ENCODE data around the gene ABCA9.

Gene ABCA9

GRCh38 chr17:69067274-69068047 is 6.7 kb upstream of the ABCA9 start:
- no peak for DNase-seq (ENCODE audit: low spot score)

- no peak for DNase-seq (ENCODE audit: low spot score)
Observed at GRCh38 chr17:69066482-69066881, 5.8 kb upstream of the ABCA9 start.

- no peak for DNase-seq (ENCODE audit: low spot score)
Observed at GRCh38 chr17:69065113-69065512, 4.4 kb upstream of the ABCA9 start.

- no peak for DNase-seq (ENCODE audit: low spot score)
Observed at GRCh38 chr17:69064476-69064875, 3.7 kb upstream of the ABCA9 start.

GRCh38 chr17:69064001-69064400 is 3.3 kb upstream of the ABCA9 start:
- DNase-seq (ENCODE audit: low spot score): no peak

- DNase-seq (ENCODE audit: low spot score): no peak
Observed at GRCh38 chr17:69062860-69063581, 2.3 kb upstream of the ABCA9 start.

- DNase-seq (ENCODE audit: low spot score): no peak
Observed at GRCh38 chr17:69061721-69062556, 1.2 kb upstream of the ABCA9 start.

GRCh38 chr17:69059458-69060175 is 1.1 kb downstream of the ABCA9 start:
- no peak for DNase-seq (ENCODE audit: low spot score)

GRCh38 chr17:69058165-69058564 is 2.6 kb downstream of the ABCA9 start:
- DNase-seq (ENCODE audit: low spot score): no peak

GRCh38 chr17:69057280-69057679 is 3.4 kb downstream of the ABCA9 start:
- no peak for DNase-seq (ENCODE audit: low spot score)

- no peak for DNase-seq (ENCODE audit: low spot score)
Observed at GRCh38 chr17:69056179-69056823, 4.4 kb downstream of the ABCA9 start.

- no peak for DNase-seq (ENCODE audit: low spot score)
Observed at GRCh38 chr17:69055334-69055733, 5.4 kb downstream of the ABCA9 start.

GRCh38 chr17:69050999-69051775 is 9.5 kb downstream of the ABCA9 start:
- no peak for DNase-seq (ENCODE audit: low spot score)

GRCh38 chr17:69048634-69049033 is 12.1 kb downstream of the ABCA9 start:
- no peak for DNase-seq (ENCODE audit: low spot score)

GRCh38 chr17:69047368-69048263 is 13.1 kb downstream of the ABCA9 start:
- DNase-seq (ENCODE audit: low spot score): no peak

- no peak for DNase-seq (ENCODE audit: low spot score)
Observed at GRCh38 chr17:69046121-69046807, 14.5 kb downstream of the ABCA9 start.

GRCh38 chr17:69045646-69046045 is 15.1 kb downstream of the ABCA9 start:
- DNase-seq (ENCODE audit: low spot score): no peak

- DNase-seq (ENCODE audit: low spot score): no peak
Observed at GRCh38 chr17:69044371-69044770, 16.4 kb downstream of the ABCA9 start.
